IMR-90 (cell line): ENCODE measurements around the gene FAM241A. TPM values are rescaled to one million over a fixed set of nuclear protein-coding genes. Genes with fewer than 3 reads are reported as not detected.

Experiments
- ATAC-seq: fragments of 200-7000 bp; cut with Tn5 transposase; 2 replicates; pipeline ENCODE4 v1.9.1; 2020; ENCODE audit warnings: low read depth, mild to moderate bottlenecking, moderate library complexity
- BruUV-seq: library from RNA; stranded (reverse); fragments of 400-500 nt; replicated peaks from 2 replicates; lab custom pipeline; 2021; lab: Mats Ljungman, UMichigan
- CTCF ChIA-PET: fragments of 300-600 bp; formaldehyde crosslinking; extraction: SDS; loops from one replicate; lab custom pipeline; 2021; ENCODE audit warnings: antibody characterized with exemption; lab: Yijun Ruan, JAX
- POLR2A ChIA-PET: fragments of 300-600 bp; sonication (Branson Sonifier 250); formaldehyde crosslinking; loops from one replicate; lab custom pipeline; 2022; ENCODE audit warnings: antibody characterized with exemption; ENCODE audit not compliant: unreplicated experiment; lab: Charles Lee
- DNase-seq: peaks from one replicate; pipeline ENCODE4 v3.0.0; 2013
- H2AFZ ChIP-seq: replicated peaks from 2 replicates; pipeline ENCODE3; 2013; ENCODE audit warnings: low read length, mild to moderate bottlenecking; ENCODE audit not compliant: poor library complexity
- H2AK5ac ChIP-seq: 2 replicates; pipeline ENCODE4 v1.6.1; 2013; ENCODE audit warnings: low read depth, low read length, inconsistent platforms
- H2AK9ac ChIP-seq: replicated peaks from 2 replicates; pipeline ENCODE3; 2013; ENCODE audit warnings: mild to moderate bottlenecking, low read depth, low read length, moderate library complexity; ENCODE audit not compliant: poor library complexity
- H2BK120ac ChIP-seq: 2 replicates; pipeline ENCODE4 v1.6.1; 2013; ENCODE audit warnings: low read depth, low read length, inconsistent platforms
- H2BK15ac ChIP-seq: 3 replicates; pipeline ENCODE4 v1.6.1; 2013; ENCODE audit warnings: low read depth, low read length, inconsistent platforms
- H2BK20ac ChIP-seq: 2 replicates; pipeline ENCODE4 v1.6.1; 2013; ENCODE audit warnings: low read depth, mild to moderate bottlenecking, inconsistent platforms, low read length, moderate library complexity
- H2BK5ac ChIP-seq: 2 replicates; pipeline ENCODE4 v1.6.1; 2013; ENCODE audit warnings: mild to moderate bottlenecking, low read depth, low read length, inconsistent platforms; ENCODE audit not compliant: poor library complexity, severe bottlenecking
- H3K14ac ChIP-seq: replicated peaks from 2 replicates; pipeline ENCODE4 v1.6.1; 2013; ENCODE audit warnings: low read depth, low read length, inconsistent platforms
- H3K18ac ChIP-seq: 2 replicates; pipeline ENCODE4 v1.6.1; 2013; ENCODE audit warnings: low read depth, low read length, control low read depth
- H3K23ac ChIP-seq: 2 replicates; pipeline ENCODE4 v1.6.1; 2013; ENCODE audit warnings: low read depth, low read length, inconsistent platforms
- H3K27ac ChIP-seq: 2 replicates; pipeline ENCODE4 v1.5.1; 2013; ENCODE audit warnings: mild to moderate bottlenecking, control low read depth, low read length; ENCODE audit not compliant: insufficient read depth
- H3K27me3 ChIP-seq: 2 replicates; pipeline ENCODE4 v1.6.1; 2013; ENCODE audit warnings: low read length; ENCODE audit not compliant: control insufficient read depth, insufficient read depth
- H3K36me3 ChIP-seq: 2 replicates; pipeline ENCODE4 v1.6.1; 2013; ENCODE audit warnings: low read length, mixed read lengths; ENCODE audit not compliant: control insufficient read depth, insufficient read depth
- H3K4ac ChIP-seq: 2 replicates; pipeline ENCODE4 v1.6.1; 2013; ENCODE audit warnings: low read depth, low read length, inconsistent platforms
- H3K4me1 ChIP-seq: 2 replicates; pipeline ENCODE4 v1.6.1; 2013; ENCODE audit warnings: low read length, mixed read lengths; ENCODE audit not compliant: control insufficient read depth, insufficient read depth
- H3K4me2 ChIP-seq: 2 replicates; pipeline ENCODE4 v1.6.1; 2013; ENCODE audit warnings: low read depth, mild to moderate bottlenecking, control low read depth, low read length, moderate library complexity
- H3K4me3 ChIP-seq: 2 replicates; pipeline ENCODE4 v1.5.1; 2013; ENCODE audit warnings: low read depth, mild to moderate bottlenecking, control low read depth, low read length, moderate library complexity; ENCODE audit not compliant: insufficient read depth
- H3K56ac ChIP-seq: 2 replicates; pipeline ENCODE4 v1.6.1; 2013; ENCODE audit warnings: low read length, inconsistent platforms; ENCODE audit not compliant: insufficient read depth; ENCODE audit errors: extremely low read depth
- H3K79me1 ChIP-seq, 2 experiments: 2 replicates each; pipeline ENCODE4 v1.6.1; 2013; ENCODE audit warnings: low read length in 2 of 2, inconsistent platforms in 1 of 2, low read depth in 1 of 2
- H3K9ac ChIP-seq: 2 replicates; pipeline ENCODE4 v1.6.1; 2013; ENCODE audit warnings: low read depth, low read length, control low read depth
- H3K9me1 ChIP-seq: 2 replicates; pipeline ENCODE4 v1.6.1; 2013; ENCODE audit warnings: low read length, inconsistent platforms; ENCODE audit not compliant: insufficient read depth
- H3K9me3 ChIP-seq: 2 replicates; pipeline ENCODE4 v1.6.1; 2013; ENCODE audit warnings: low read length; ENCODE audit not compliant: control insufficient read depth, insufficient read depth
- H4K20me1 ChIP-seq: 2 replicates; pipeline ENCODE4 v1.6.1; 2013; ENCODE audit warnings: low read length, inconsistent platforms; ENCODE audit not compliant: insufficient read depth
- H4K5ac ChIP-seq: 2 replicates; pipeline ENCODE4 v1.6.1; 2013; ENCODE audit warnings: mild to moderate bottlenecking, low read depth, low read length, control low read depth
- H4K8ac ChIP-seq, 2 experiments: 2 replicates each; pipeline ENCODE4 v1.6.1; 2013; ENCODE audit warnings: low read depth in 2 of 2, low read length in 2 of 2, control low read depth in 1 of 2, inconsistent platforms in 1 of 2
- H4K91ac ChIP-seq: 2 replicates; pipeline ENCODE4 v1.6.1; 2013; ENCODE audit warnings: low read depth, low read length, inconsistent platforms; ENCODE audit not compliant: insufficient read depth
- BHLHE40 ChIP-seq: fragments of 150-350 bp; IDR thresholded peaks from 2 replicates; pipeline ENCODE4 v1.6.1; 2016; ENCODE audit warnings: mild to moderate bottlenecking, low read depth, low read length
- CEBPB ChIP-seq: IDR thresholded peaks from 2 replicates; pipeline ENCODE4 v1.6.1; 2012; ENCODE audit warnings: low read depth, low read length, improper control_type of control experiment
- CHD1 ChIP-seq: IDR thresholded peaks from 2 replicates; pipeline ENCODE4 v1.6.1; 2012; ENCODE audit warnings: low read depth, low read length, improper control_type of control experiment
- ELK1 ChIP-seq: fragments of 150-350 bp; IDR thresholded peaks from 2 replicates; pipeline ENCODE4 v1.6.1; 2016; ENCODE audit warnings: low read depth, mild to moderate bottlenecking, low read length, moderate library complexity, borderline replicate concordance
- FOS ChIP-seq: fragments of 150-350 bp; IDR thresholded peaks from 2 replicates; pipeline ENCODE4 v1.6.1; 2016; ENCODE audit warnings: low read depth, low read length
- MAFK ChIP-seq: IDR thresholded peaks from 2 replicates; pipeline ENCODE4 v1.6.1; 2012; ENCODE audit warnings: low read depth, low read length, improper control_type of control experiment
- MAZ ChIP-seq: IDR thresholded peaks from 2 replicates; pipeline ENCODE4 v1.6.1; 2012; ENCODE audit warnings: low read depth, mild to moderate bottlenecking, low read length, improper control_type of control experiment, moderate library complexity, borderline replicate concordance
- MXI1 ChIP-seq: IDR thresholded peaks from 2 replicates; pipeline ENCODE4 v1.6.1; 2012; ENCODE audit warnings: low read depth, mild to moderate bottlenecking, low read length, moderate library complexity, borderline replicate concordance
- NFE2L2 ChIP-seq: fragments of 150-350 bp; IDR thresholded peaks from 2 replicates; pipeline ENCODE4 v1.6.1; 2016; ENCODE audit warnings: low read depth, mild to moderate bottlenecking, low read length
- POLR2A ChIP-seq: IDR thresholded peaks from 2 replicates; pipeline ENCODE4 v1.6.1; 2012; ENCODE audit warnings: mild to moderate bottlenecking, low read depth, low read length
- RAD21 ChIP-seq: IDR thresholded peaks from 2 replicates; pipeline ENCODE4 v1.6.1; 2012; ENCODE audit warnings: low read length, improper control_type of control experiment
- RCOR1 ChIP-seq: IDR thresholded peaks from 2 replicates; pipeline ENCODE4 v1.6.1; 2012; ENCODE audit warnings: mild to moderate bottlenecking, low read length, improper control_type of control experiment; ENCODE audit not compliant: insufficient replicate concordance
- RFX5 ChIP-seq: IDR thresholded peaks from 2 replicates; pipeline ENCODE4 v1.8.0; 2012; ENCODE audit warnings: low read depth, mild to moderate bottlenecking, low read length, moderate library complexity
- SMC3 ChIP-seq: fragments of 150-350 bp; IDR thresholded peaks from 2 replicates; pipeline ENCODE4 v1.6.1; 2016; ENCODE audit warnings: low read depth, mild to moderate bottlenecking, antibody characterized with exemption, low read length, moderate library complexity
- USF2 ChIP-seq: fragments of 150-350 bp; IDR thresholded peaks from 2 replicates; pipeline ENCODE4 v1.6.1; 2017; ENCODE audit warnings: mild to moderate bottlenecking, antibody characterized with exemption, low read length, low read depth
- WGBS, 2 experiments: methylation state at CpG; one replicate each; pipeline versions ENCODE4 v1.1.5 to v1.1.7; 2013; ENCODE audit warnings: missing lambda C conversion rate in 2 of 2; ENCODE audit not compliant: insufficient read length in 1 of 2; ENCODE audit errors: extremely low coverage in 2 of 2; 5-methylcytosine and 5-hydroxymethylcytosine counted together
- dilution Hi-C: fragments of 300-500 bp; cut with HindIII; formaldehyde crosslinking; loops from one replicate; pipeline ENCODE4 v1.14.3; 2018; ENCODE audit warnings: low sequenced_read_pairs; ENCODE audit not compliant: unreplicated experiment
- in situ Hi-C: fragments of 300-500 bp; cut with MboI; formaldehyde crosslinking; loops from 3 replicates; pipeline ENCODE4 v1.14.3; 2019; ENCODE audit warnings: low sequenced_read_pairs, inconsistent platforms, mixed read lengths
- intact Hi-C: fragments of 100-400 bp; cut with micrococcal nuclease; formaldehyde crosslinking; loops from 2 replicates; pipeline ENCODE4 v1.10.0; 2022
- polyA plus RNA-seq, 3 experiments: library from polyadenylated mRNA; depleted of rRNA; stranded (reverse); fragments of >200 nt; gene quantifications; 2 replicates each; pipeline ENCODE4 v1.2.3, GENCODE V29; 2012; ENCODE audit warnings: low replicate concordance in 1 of 3
- total RNA-seq: library from RNA; depleted of rRNA; stranded (reverse); fragments of >200 nt; gene quantifications from 2 replicates; pipeline ENCODE4 v1.2.3, GENCODE V29; 2012

The FAM241A gene
- total and polyA plus RNA-seq, 2 of the 4 experiments (the other 2 are of a cell fraction), result under 0.01 to 0.24 TPM

GRCh38 chr4:112098841-112099530 is 46.3 kb upstream of the FAM241A start:
- CTCF ChIA-PET, result interaction anchor here (1.1 to 3.1 kb wide), 7 partner anchors 15 to 505 kb away, joined by 3 to 12 read pairs (median 4); no protein-coding TSS in a partner anchor
- intact Hi-C loops, result loop anchor here (1.0 to 10.0 kb wide), 6 partner anchors 136 to 666 kb away; no protein-coding TSS in a partner anchor
- H3K4me2 ChIP-seq, result no peak overlapping the region
- TF ChIP-seq RAD21 (no peak), MAFK (no peak), CEBPB (no peak), MAZ (no peak), NFE2L2 (no peak), USF2 (no peak), FOS (no peak), RFX5 (no peak), ELK1 (no peak), SMC3 (no peak), CHD1 (no peak), BHLHE40 (no peak), POLR2A (no peak), RCOR1 (no peak), MXI1 (no peak)

More at GRCh38 chr4:112098841-112099530, 46.3 kb upstream of the FAM241A start:
- dilution Hi-C loops (no loop called here), in situ Hi-C loops (loop anchor here (10.0 kb wide), 1 partner anchor 166 kb away; no protein-coding TSS in a partner anchor)
- ATAC-seq (0 out of 2 replicates have a peak, but pooled peaks have one; percentile 24), DNase-seq (no peak)
- H3K14ac ChIP-seq, result no peak overlapping the region
- no peak overlapping the region for H3K27ac ChIP-seq
- no peak overlapping the region for H3K4me3 ChIP-seq
- no peaks in the 10 kb centered on the region for H3K4me1 ChIP-seq
- peaks cover 5% of the 10 kb centered on the region for H3K27me3 ChIP-seq
- no peak overlapping the region for H4K5ac ChIP-seq
- H4K20me1 ChIP-seq, result no peaks in the 10 kb centered on the region
- H3K56ac ChIP-seq, result no peak overlapping the region
- no peaks in the 10 kb centered on the region for H3K9me3 ChIP-seq
- no peak overlapping the region for H4K91ac ChIP-seq
- H3K36me3 ChIP-seq, result no peaks in the 10 kb centered on the region
- H3K9ac ChIP-seq, result no peak overlapping the region
- H3K79me1 ChIP-seq, result no peaks in the 10 kb centered on the region
- H2BK20ac ChIP-seq, result no peak overlapping the region
- no peaks in the 10 kb centered on the region for H3K9me1 ChIP-seq
- H2BK15ac ChIP-seq, result no peak overlapping the region
- WGBS, 2 experiments, result 21% methylated on average over 3 of the region's 4 CpGs; no CpG with 5 or more reads in 1 of the 2 experiments
- no peak overlapping the region for H2AFZ ChIP-seq
- BruUV-seq, result no TSS peak
- no peak overlapping the region for H2BK120ac ChIP-seq
- H3K4ac ChIP-seq, result no peak overlapping the region
- H3K18ac ChIP-seq, result no peak overlapping the region
- H3K23ac ChIP-seq, result no peak overlapping the region
- no peak overlapping the region for H2AK9ac ChIP-seq
- no peak overlapping the region for H4K8ac ChIP-seq
- no peak overlapping the region for H2BK5ac ChIP-seq
- H2AK5ac ChIP-seq, result no peak overlapping the region
- POLR2A ChIA-PET, result no interaction called here
